ENCODE measurements around the gene RADIL. TPM values are rescaled to one million over a fixed set of nuclear protein-coding genes. Genes with fewer than 3 reads are reported as not detected.

The RADIL gene
- total and polyA plus RNA-seq, 2 of the 13 experiments (the other 11 are each of a cell fraction or from before 2014, with no cell fraction given): 0.05 to 0.09 TPM

DNA sequence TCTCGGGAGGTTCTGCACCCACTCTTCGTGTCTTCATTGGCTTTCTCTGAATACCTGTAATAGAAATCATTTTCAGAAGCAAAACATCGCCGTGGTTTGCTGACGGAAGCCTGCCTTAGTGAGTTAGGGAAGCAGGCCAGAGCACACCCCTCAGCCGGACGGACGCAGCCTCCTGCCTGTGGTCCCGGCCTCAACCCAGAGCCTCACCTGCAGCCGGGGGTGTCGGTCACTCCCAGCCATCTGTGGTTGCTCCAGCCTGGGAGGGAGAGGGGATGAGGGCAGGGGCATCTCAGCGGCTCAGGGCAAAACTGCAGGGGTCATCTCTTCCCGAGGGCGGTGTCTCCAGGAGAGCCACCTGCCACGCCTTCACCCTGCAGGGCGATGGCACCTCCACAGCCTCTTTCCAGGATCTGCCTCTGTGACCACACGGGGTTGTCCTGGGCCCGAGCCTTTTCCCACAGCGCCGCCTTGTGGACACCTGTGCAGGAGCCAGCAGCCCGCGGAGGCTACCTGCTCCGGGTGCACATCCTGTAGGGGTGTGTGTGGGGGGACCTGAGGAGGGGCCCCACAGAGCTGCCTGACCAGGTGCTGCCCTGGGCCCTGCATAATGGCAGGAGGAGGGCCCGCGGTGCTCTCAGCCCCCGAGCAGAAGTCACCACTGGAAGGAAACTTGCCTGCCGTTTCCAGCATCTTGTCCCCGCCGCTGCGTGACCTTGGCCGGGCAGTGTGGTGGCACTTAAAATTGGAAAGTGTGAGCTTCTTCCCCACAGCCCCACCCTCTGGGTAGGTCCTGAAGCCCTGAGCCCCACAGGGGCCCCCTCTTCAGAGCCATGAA lies 129.7 kb downstream of the RADIL start (continued):
- TF ChIP-seq ZHX2 (IDR thresholded peaks at IDR 0.05; ENCODE audit: low read depth) (no peak), ZHX2 (CRISPR knock-in tag; IDR thresholded peaks at IDR 0.05; ENCODE audit: borderline replicate concordance) (no peak), RXRB (CRISPR knock-in tag; IDR thresholded peaks at IDR 0.05; ENCODE audit: borderline replicate concordance) (peak; percentile 60; the same call in 1 of the 2 replicates), BCL6 (CRISPR knock-in tag; IDR thresholded peaks at IDR 0.05) (peak; percentile 87), BHLHE40 (IDR thresholded peaks at IDR 0.05; ENCODE audit: low read length) (0 out of 2 replicates have a peak, but pooled peaks have one; percentile 15), RELA (CRISPR knock-in tag; IDR thresholded peaks at IDR 0.05) (0 out of 2 replicates have a peak, but pooled peaks have one; percentile 40), TMF1 (CRISPR knock-in tag; IDR thresholded peaks at IDR 0.05; ENCODE audit: low read depth) (0 out of 2 replicates have a peak, but pooled peaks have one; percentile 16), KDM2A (CRISPR knock-in tag; IDR thresholded peaks at IDR 0.05; ENCODE audit: borderline replicate concordance, low read depth) (peak; percentile 74), TFDP2 (CRISPR knock-in tag; IDR thresholded peaks at IDR 0.05) (0 out of 2 replicates have a peak, but pooled peaks have one; percentile 18), SOX13 (IDR thresholded peaks at IDR 0.05) (no peak), SOX13 (CRISPR knock-in tag; conservative IDR thresholded peaks at IDR 0.05 in 1 of 2, IDR thresholded peaks at IDR 0.05 in 1 of 2) (peak in 1 of 2 experiments; percentile 35; a peak in 1 of 4 replicates), STAG1 (CRISPR knock-in tag; IDR thresholded peaks at IDR 0.05) (peak; percentile 93), KDM4B (CRISPR knock-in tag; IDR thresholded peaks at IDR 0.05) (peak; percentile 24; the same call in 1 of the 2 replicates), REL (CRISPR knock-in tag; conservative IDR thresholded peaks at IDR 0.05) (no peak), ZNF124 (CRISPR knock-in tag; IDR thresholded peaks at IDR 0.05) (0 out of 2 replicates have a peak, but pooled peaks have one; percentile 31), FOXP4 (CRISPR knock-in tag; IDR thresholded peaks at IDR 0.05) (no peak), HMGXB4 (CRISPR knock-in tag; IDR thresholded peaks at IDR 0.05; ENCODE audit: borderline replicate concordance in 1 of 2, low read depth in 1 of 2) (peak; percentile 41 to 58; a peak in 2 of 4 replicates), ARNT (IDR thresholded peaks at IDR 0.05) (no peak)
